Erythroblast (primary cell): Measurements from ENCODE around the gene A4GALT.
"Not testable (repeated sequence)": the region's sequence is repeated elsewhere in the genome, so short reads cannot be mapped to it uniquely, and the experiment has no call there.

Experiments used
- GATA1 ChIP-seq: IDR thresholded peaks from 2 replicates; pipeline ENCODE4 v1.6.1; 2011; ENCODE audit warnings: low read depth, mild to moderate bottlenecking, control low read depth, low read length, moderate library complexity
- POLR2A ChIP-seq: IDR thresholded peaks from 2 replicates; pipeline ENCODE4 v1.6.1; 2011; ENCODE audit warnings: mild to moderate bottlenecking, low read length

- peak; percentile 15 for TF ChIP-seq POLR2A
- TF ChIP-seq GATA1: not testable (repeated sequence)
Measured at GRCh38 chr22:42740320-42740719, 19.6 kb upstream of the A4GALT start.
